GM10248 (cell line): ENCODE results near the gene PAX5.
A peak's percentile ranks its signal among the peaks of the same experiment; 100 is the strongest.
"Not testable (repeated sequence)": the region's sequence is repeated elsewhere in the genome, so short reads cannot be mapped to it uniquely, and the experiment has no call there.

Source experiments
- CTCF ChIA-PET: fragments of 300-600 bp; sonication (Branson Sonifier 250); formaldehyde crosslinking; extraction: SDS; loops from one replicate; lab custom pipeline; 2021; ENCODE audit warnings: antibody characterized with exemption; lab: Yijun Ruan, JAX
- POLR2A ChIA-PET: fragments of 350-650 bp; sonication (Branson Sonifier 250); formaldehyde crosslinking; extraction: SDS; loops from one replicate; lab custom pipeline; 2020; ENCODE audit warnings: antibody characterized with exemption; lab: Yijun Ruan, JAX
- DNase-seq: peaks from one replicate; pipeline ENCODE4 v3.0.0; 2012; ENCODE audit errors: extremely low spot score
- CTCF ChIP-seq: IDR thresholded peaks from 2 replicates; pipeline ENCODE4 v1.5.1; 2012; ENCODE audit warnings: mild to moderate bottlenecking, low read depth; ENCODE audit errors: extremely low read depth, missing control alignments, control extremely low read depth

Gene PAX5

GRCh38 chr9:37033682-37034304, at the start of gene PAX5:
PAX5 (minus strand) TSS chr9:37034268; CDS start chr9:37034031, 237 bp downstream.
- POLR2A ChIA-PET: interaction anchor here (0.7 kb wide), 2 partner anchors 223 to 256 kb away, joined by 7 to 9 read pairs; no protein-coding TSS in a partner anchor
- TF ChIP-seq CTCF: no peak
- CTCF ChIA-PET: interaction anchor here (0.7 to 2.3 kb wide), 4 partner anchors 13 to 86 kb away, joined by 3 to 12 read pairs (median 4); no protein-coding TSS in a partner anchor
- DNase-seq: no peak

GRCh38 chr9:37083654-37084053, 49.6 kb upstream of the PAX5 start:
- POLR2A ChIA-PET: interaction anchor here (2.0 kb wide), 1 partner anchor 36 kb away, joined by 4 read pairs; the partner anchor contains the start of gene ZCCHC7
- no peak for DNase-seq
- TF ChIP-seq CTCF: no peak
- CTCF ChIA-PET: interaction anchor here (1.0 kb wide), 1 partner anchor 11 kb away, joined by 3 read pairs; no protein-coding TSS in a partner anchor

GRCh38 chr9:37082214-37082765, 48.2 kb upstream of the PAX5 start:
- no peak for DNase-seq
- ChIA-PET CTCF (interaction anchor here (0.8 to 1.6 kb wide), 4 partner anchors 10 to 50 kb away, joined by 3 to 4 read pairs (median 3); no protein-coding TSS in a partner anchor), POLR2A (interaction anchor here (0.9 to 2.0 kb wide), 3 partner anchors 14 to 38 kb away, joined by 3 to 5 read pairs (median 4); partner anchors contain the start of gene ZCCHC7)
- no peak for TF ChIP-seq CTCF

GRCh38 chr9:37081507-37081906, 47.4 kb upstream of the PAX5 start:
- CTCF ChIA-PET: interaction anchor here (1.2 to 1.6 kb wide), 3 partner anchors 11 to 45 kb away, joined by 3 to 4 read pairs (median 3); no protein-coding TSS in a partner anchor
- DNase-seq: not testable (repeated sequence)
- POLR2A ChIA-PET: interaction anchor here (0.9 to 2.0 kb wide), 3 partner anchors 15 to 38 kb away, joined by 3 to 5 read pairs (median 4); partner anchors contain the start of gene ZCCHC7

- ChIA-PET POLR2A (interaction anchor here (0.5 to 1.5 kb wide), 3 partner anchors 16 to 43 kb away, joined by 3 to 5 read pairs (median 3); partner anchors contain the start of gene ZCCHC7), CTCF (interaction anchor here (0.9 to 1.6 kb wide), 5 partner anchors 30 to 207 kb away, joined by 3 to 4 read pairs (median 3); no protein-coding TSS in a partner anchor)
- DNase-seq: not testable (repeated sequence)
Measured at GRCh38 chr9:37080165-37080628, 46.1 kb upstream of the PAX5 start.

GRCh38 chr9:37079370-37080164, 45.5 kb upstream of the PAX5 start:
- ChIA-PET CTCF (interaction anchor here (1.2 to 1.6 kb wide), 4 partner anchors 31 to 206 kb away, joined by 3 to 4 read pairs (median 4); no protein-coding TSS in a partner anchor), POLR2A (interaction anchor here (0.5 to 1.5 kb wide), 6 partner anchors 16 to 513 kb away, joined by 3 to 8 read pairs (median 4); partner anchors contain the start of gene ZCCHC7)
- no peak for TF ChIP-seq CTCF
- peak; percentile 94 for DNase-seq

GRCh38 chr9:37074790-37075189, 40.7 kb upstream of the PAX5 start:
- CTCF ChIA-PET: interaction anchor here (1.5 kb wide), 1 partner anchor 12 kb away, joined by 5 read pairs; no protein-coding TSS in a partner anchor
- POLR2A ChIA-PET, DNase-seq: not testable (repeated sequence)
